OCI-LY7 (cell line): Measurements from ENCODE around the gene SGPL1. TPM values are rescaled to one million over a fixed set of nuclear protein-coding genes. Genes with fewer than 3 reads are reported as not detected.

Experiments
- BruUV-seq: library from RNA; stranded (reverse); fragments of 400-500 nt; replicated peaks from 2 replicates; lab custom pipeline; 2021; lab: Mats Ljungman, UMichigan
- CTCF ChIA-PET: fragments of 300-600 bp; sonication (Branson Sonifier 250); formaldehyde crosslinking; loops from one replicate; lab custom pipeline; 2022; ENCODE audit warnings: antibody characterized with exemption; ENCODE audit not compliant: unreplicated experiment; lab: Charles Lee
- POLR2A ChIA-PET: fragments of 300-600 bp; sonication (Branson Sonifier 250); formaldehyde crosslinking; loops from one replicate; lab custom pipeline; 2022; ENCODE audit warnings: antibody characterized with exemption; lab: Charles Lee
- DNase-seq: peaks from one replicate; pipeline ENCODE4 v3.0.0-alpha.2; 2015; ENCODE audit warnings: low spot score
- H2AFZ ChIP-seq: fragments of 200-600 bp; sonication (generic), shearing (Covaris generic); 2 replicates; pipeline ENCODE4 v1.6.1; 2014; ENCODE audit warnings: mild to moderate bottlenecking, antibody characterized with exemption, low read length, moderate library complexity
- H3K27ac ChIP-seq: fragments of 200-600 bp; sonication (generic); 2 replicates; pipeline ENCODE4 v1.5.1; 2014; ENCODE audit warnings: mixed run types, low read depth, mild to moderate bottlenecking, moderate library complexity, low read length, inconsistent platforms; ENCODE audit not compliant: poor library complexity, severe bottlenecking
- H3K36me3 ChIP-seq: fragments of 200-600 bp; sonication (generic); 2 replicates; pipeline ENCODE4 v1.6.1; 2014; ENCODE audit warnings: mild to moderate bottlenecking, antibody characterized with exemption, low read length, moderate library complexity, mixed read lengths; ENCODE audit not compliant: insufficient read depth
- H3K4me1 ChIP-seq: fragments of 200-600 bp; sonication (generic); 2 replicates; pipeline ENCODE4 v1.5.1; 2014; ENCODE audit warnings: mild to moderate bottlenecking, low read length; ENCODE audit not compliant: insufficient read depth, poor library complexity, severe bottlenecking
- H3K4me2 ChIP-seq: fragments of 200-600 bp; sonication (generic); 2 replicates; pipeline ENCODE4 v1.6.1; 2014; ENCODE audit warnings: mild to moderate bottlenecking, low read length
- H3K4me3 ChIP-seq: fragments of 200-600 bp; sonication (generic); 2 replicates; pipeline ENCODE4 v1.5.1; 2014; ENCODE audit warnings: mild to moderate bottlenecking, low read depth, low read length; ENCODE audit not compliant: poor library complexity, severe bottlenecking
- H3K79me2 ChIP-seq: fragments of 200-600 bp; sonication (generic); 2 replicates; pipeline ENCODE4 v1.6.1; 2016; ENCODE audit warnings: low read depth, mild to moderate bottlenecking, low read length, moderate library complexity, mixed read lengths; ENCODE audit not compliant: insufficient read depth
- H3K9me2 ChIP-seq: fragments of 200-600 bp; sonication (generic); 2 replicates; pipeline ENCODE4 v1.6.1; 2016; ENCODE audit warnings: mild to moderate bottlenecking, low read length, mixed read lengths; ENCODE audit not compliant: insufficient read depth
- H3K9me3 ChIP-seq: fragments of 200-600 bp; sonication (generic); 2 replicates; pipeline ENCODE4 v1.6.1; 2014; ENCODE audit warnings: mild to moderate bottlenecking, mixed run types, low read length, mixed read lengths
- H4K20me1 ChIP-seq: fragments of 200-600 bp; sonication (generic); 2 replicates; pipeline ENCODE4 v1.6.1; 2014; ENCODE audit warnings: mild to moderate bottlenecking, antibody characterized with exemption, low read length, moderate library complexity, mixed read lengths; ENCODE audit not compliant: insufficient read depth
- CTCF ChIP-seq: fragments of 200-600 bp; sonication (generic); conservative IDR thresholded peaks from 2 replicates; pipeline ENCODE4 v1.5.1; 2014; ENCODE audit warnings: mild to moderate bottlenecking, antibody characterized with exemption, low read length, moderate library complexity, mixed read lengths
- EZH2phosphoT487 ChIP-seq: fragments of 200-600 bp; sonication (generic); IDR thresholded peaks from 2 replicates; pipeline ENCODE4 v1.6.1; 2018; ENCODE audit warnings: low read depth, borderline replicate concordance, mild to moderate bottlenecking, mixed run types, antibody characterized with exemption, low read length, moderate library complexity, mixed read lengths
- intact Hi-C: fragments of 100-400 bp; cut with micrococcal nuclease; formaldehyde crosslinking; loops from one replicate; pipeline ENCODE4 v1.10.0; 2022; ENCODE audit not compliant: unreplicated experiment
- total RNA-seq, 2 experiments: library from RNA; depleted of rRNA in 1 of 2; stranded (reverse); fragments of >200 nt in 1 of 2; shearing (Covaris generic) in 1 of 2; gene quantifications; 2 replicates each; pipeline ENCODE4 v1.2.3, GENCODE V29; 2014 to 2022

Gene SGPL1
- total RNA-seq, 2 experiments from 2014 or later, result 11.7 to 25.1 TPM

- no peak overlapping the region for H3K27ac ChIP-seq
- H3K79me2 ChIP-seq, result no peaks in the 10 kb centered on the region
- H3K4me1 ChIP-seq, result no peaks in the 10 kb centered on the region
- intact Hi-C loops, result no loop called here
- POLR2A ChIA-PET, result no interaction called here
- no peak overlapping the region for H3K4me3 ChIP-seq
- TF ChIP-seq EZH2phosphoT487, result no peak
- no peak for TF ChIP-seq CTCF
- no TSS peak for BruUV-seq
- H2AFZ ChIP-seq, result no peak overlapping the region
- H3K9me3 ChIP-seq, result no peaks in the 10 kb centered on the region
- H3K36me3 ChIP-seq, result no peaks in the 10 kb centered on the region
- no peaks in the 10 kb centered on the region for H4K20me1 ChIP-seq
- no peak for DNase-seq
- CTCF ChIA-PET, result no interaction called here
- H3K4me2 ChIP-seq, result no peak overlapping the region
- no peaks in the 10 kb centered on the region for H3K9me2 ChIP-seq
Measured at GRCh38 chr10:70786799-70787415, 28.8 kb upstream of the SGPL1 start.

- POLR2A ChIA-PET, result no interaction called here
- Histone ChIP-seq H3K36me3 (no peaks in the 10 kb centered on the region), H3K27ac (no peak overlapping the region), H4K20me1 (no peaks in the 10 kb centered on the region), H3K79me2 (no peaks in the 10 kb centered on the region), H3K9me2 (no peaks in the 10 kb centered on the region), H2AFZ (no peak overlapping the region), H3K4me2 (no peak overlapping the region), H3K9me3 (no peaks in the 10 kb centered on the region), H3K4me1 (no peaks in the 10 kb centered on the region), H3K4me3 (no peak overlapping the region)
- no peak for TF ChIP-seq CTCF
- no peak for TF ChIP-seq EZH2phosphoT487
- CTCF ChIA-PET, result no interaction called here
- intact Hi-C loops, result no loop called here
- DNase-seq, result no peak
- BruUV-seq, result no TSS peak
Measured at GRCh38 chr10:70791386-70792039, 24.2 kb upstream of the SGPL1 start.

- no peaks in the 10 kb centered on the region for H3K36me3 ChIP-seq
- H3K27ac ChIP-seq, result no peak overlapping the region
- no peak overlapping the region for H2AFZ ChIP-seq
- intact Hi-C loops, result no loop called here
- TF ChIP-seq CTCF, result no peak
- no peak for TF ChIP-seq EZH2phosphoT487
- no peak overlapping the region for H3K4me2 ChIP-seq
- no peaks in the 10 kb centered on the region for H3K79me2 ChIP-seq
- ChIA-PET CTCF (no interaction called here), POLR2A (no interaction called here)
- H3K4me3 ChIP-seq, result no peak overlapping the region
- no peak for DNase-seq
- H3K9me2 ChIP-seq, result no peaks in the 10 kb centered on the region
- H4K20me1 ChIP-seq, result no peaks in the 10 kb centered on the region
- no TSS peak for BruUV-seq
- H3K9me3 ChIP-seq, result no peaks in the 10 kb centered on the region
- no peaks in the 10 kb centered on the region for H3K4me1 ChIP-seq
Measured at GRCh38 chr10:70795613-70796012, 20.1 kb upstream of the SGPL1 start.
